Glutamatergic neuron (in vitro differentiated cells): ENCODE data around the gene WDR91. TPM values are rescaled to one million over a fixed set of nuclear protein-coding genes. Genes with fewer than 3 reads are reported as not detected.

ENCODE experiments used
- DNase-seq: peaks from one replicate; pipeline ENCODE4 v3.0.0; 2022
- H3K27ac Mint-ChIP-seq: one replicate; pipeline ENCODE4 v1.8.0; 2020; ENCODE audit warnings: mild to moderate bottlenecking, mixed read lengths, inconsistent platforms; ENCODE audit not compliant: unreplicated experiment
- H3K27me3 Mint-ChIP-seq: one replicate; pipeline ENCODE4 v1.8.0; 2020; ENCODE audit warnings: mild to moderate bottlenecking, moderate library complexity, mixed read lengths, inconsistent platforms; ENCODE audit not compliant: unreplicated experiment
- H3K36me3 Mint-ChIP-seq: one replicate; pipeline ENCODE4 v1.8.0; 2020; ENCODE audit warnings: mild to moderate bottlenecking, mixed read lengths, inconsistent platforms; ENCODE audit not compliant: unreplicated experiment
- H3K4me1 Mint-ChIP-seq: one replicate; pipeline ENCODE4 v1.8.0; 2020; ENCODE audit warnings: mild to moderate bottlenecking, low read depth, mixed read lengths, inconsistent platforms; ENCODE audit not compliant: unreplicated experiment
- H3K4me3 Mint-ChIP-seq: one replicate; pipeline ENCODE4 v1.8.0; 2020; ENCODE audit warnings: mild to moderate bottlenecking, mixed read lengths, inconsistent platforms; ENCODE audit not compliant: unreplicated experiment
- H3K9me3 Mint-ChIP-seq: one replicate; pipeline ENCODE4 v1.8.0; 2020; ENCODE audit warnings: mild to moderate bottlenecking, moderate library complexity, mixed read lengths, inconsistent platforms; ENCODE audit not compliant: unreplicated experiment
- CTCF ChIP-seq: fragments of 200-600 bp; sonication (generic); IDR thresholded peaks from one replicate; pipeline ENCODE4 v1.5.0; 2021; ENCODE audit not compliant: partially characterized antibody, unreplicated experiment
- total RNA-seq: library from RNA; stranded (reverse); fragmentation: NEBNext Ultra II Directional; extraction: Animal tissue kit (Norgen Biotek cat#: 25700); gene quantifications from one replicate; pipeline ENCODE4 v1.2.1, GENCODE V29; 2021; ENCODE audit not compliant: unreplicated experiment

WDR91 gene
- total RNA-seq, 1 donor from 2014 or later, result 24.5 TPM

- Mint-ChIP-seq H3K9me3 (peaks cover 20% of the 10 kb centered on the region), H3K27ac (peak overlapping the region; percentile 35), H3K36me3 (peaks cover 51% of the 10 kb centered on the region)
Observed at GRCh38 chr7:135159359-135160085, 51.8 kb downstream of the WDR91 start.

DNA sequence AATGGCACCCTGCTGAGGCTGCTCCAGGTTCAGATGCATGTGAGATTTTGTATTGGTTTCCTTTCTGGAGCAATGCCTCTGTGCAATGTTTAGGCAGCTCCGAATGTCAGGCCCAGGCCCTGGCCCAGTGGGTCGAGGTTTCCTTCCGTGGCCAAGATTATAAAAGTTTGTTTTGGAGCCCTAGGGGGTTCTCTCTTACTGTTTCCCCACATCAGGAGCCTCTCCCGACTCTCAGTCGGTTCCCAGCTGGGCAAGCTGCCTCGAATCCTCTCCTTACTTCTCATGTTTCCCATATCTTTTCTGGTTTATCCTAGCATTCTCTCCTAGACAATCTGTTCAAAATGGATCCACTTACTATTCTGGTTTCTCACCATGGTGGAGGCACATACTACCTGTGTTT is 52.5 kb downstream of the WDR91 start:
- no peak for TF ChIP-seq CTCF
- Mint-ChIP-seq H3K36me3 (peaks cover 53% of the 10 kb centered on the region), H3K27ac (peak overlapping the region; percentile 76), H3K4me1 (peaks cover 18% of the 10 kb centered on the region), H3K27me3 (peaks cover 3% of the 10 kb centered on the region), H3K4me3 (no peak overlapping the region), H3K9me3 (peaks cover 20% of the 10 kb centered on the region)
- no peak for DNase-seq

More at GRCh38 chr7:135159359-135160085, 51.8 kb downstream of the WDR91 start:
- Mint-ChIP-seq H3K4me3 (no peak overlapping the region), H3K27me3 (peaks cover 3% of the 10 kb centered on the region), H3K4me1 (peaks cover 18% of the 10 kb centered on the region)
- DNase-seq, result no peak
- TF ChIP-seq CTCF, result no peak

DNA sequence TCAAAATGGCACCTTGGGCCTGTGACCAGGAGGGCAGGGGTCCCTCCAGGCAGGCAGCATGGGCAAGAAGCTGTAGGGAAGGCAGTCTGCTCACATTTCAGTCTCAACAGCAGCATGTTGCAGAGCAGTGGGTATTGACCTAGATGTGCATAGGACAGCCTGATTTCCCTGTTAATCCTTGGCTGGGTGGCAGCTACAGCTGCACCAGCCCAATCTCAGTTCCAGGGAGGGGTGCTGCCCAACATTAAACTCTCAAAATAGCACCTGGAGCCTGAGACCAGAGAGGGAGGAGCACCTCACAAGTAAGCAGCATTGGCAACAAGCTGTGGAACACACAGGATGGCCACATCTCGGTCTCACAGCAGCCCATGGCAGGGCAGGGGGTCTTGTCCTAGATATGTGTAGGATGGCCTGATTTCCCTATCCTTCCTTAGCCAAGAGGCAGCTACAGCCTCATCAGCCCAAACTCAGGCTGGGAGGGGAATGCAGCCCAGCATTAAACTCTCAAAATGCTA is 53.1 kb downstream of the WDR91 start:
- H3K9me3 Mint-ChIP-seq, result peaks cover 20% of the 10 kb centered on the region
- H3K4me3 Mint-ChIP-seq, result no peak overlapping the region
- no peak for TF ChIP-seq CTCF
- no peak for DNase-seq
- peaks cover 56% of the 10 kb centered on the region for H3K36me3 Mint-ChIP-seq
- H3K27me3 Mint-ChIP-seq, result peaks cover 3% of the 10 kb centered on the region
- peaks cover 18% of the 10 kb centered on the region for H3K4me1 Mint-ChIP-seq
- H3K27ac Mint-ChIP-seq, result no peak overlapping the region

GRCh38 chr7:135156290-135156689 is 55.0 kb downstream of the WDR91 start:
- Mint-ChIP-seq H3K27ac (no peak overlapping the region), H3K36me3 (peaks cover 46% of the 10 kb centered on the region), H3K9me3 (peaks cover 12% of the 10 kb centered on the region), H3K4me1 (peaks cover 15% of the 10 kb centered on the region), H3K4me3 (no peak overlapping the region), H3K27me3 (peaks cover 3% of the 10 kb centered on the region)
- TF ChIP-seq CTCF, result no peak
- no peak for DNase-seq

GRCh38 chr7:135154734-135155133 is 56.6 kb downstream of the WDR91 start:
- Mint-ChIP-seq H3K27ac (no peak overlapping the region), H3K4me1 (peaks cover 4% of the 10 kb centered on the region), H3K9me3 (peaks cover 10% of the 10 kb centered on the region)

More at GRCh38 chr7:135154734-135155133, 56.6 kb downstream of the WDR91 start:
- DNase-seq, result no peak
- TF ChIP-seq CTCF, result no peak
- Mint-ChIP-seq H3K36me3 (peaks cover 46% of the 10 kb centered on the region), H3K4me3 (no peak overlapping the region), H3K27me3 (peaks cover 3% of the 10 kb centered on the region)
